Liver (tissue), 2 donors: ENCODE measurements around the gene KRTAP29-1.

Experiments used
- YY1 ChIP-seq: IDR thresholded peaks from 2 replicates; pipeline ENCODE4 v1.6.1; 2016; ENCODE audit warnings: antibody characterized with exemption, mild to moderate bottlenecking
- TF ChIP-seq, protein P1 (sequence below): fragments of 150-350 bp; IDR thresholded peaks from 2 replicates; pipeline ENCODE4 v1.5.1; 2017; ENCODE audit warnings: improper control_type of control experiment, low read depth, low read length; ENCODE audit not compliant: missing input control
- donor health status: healthy.

DNA sequence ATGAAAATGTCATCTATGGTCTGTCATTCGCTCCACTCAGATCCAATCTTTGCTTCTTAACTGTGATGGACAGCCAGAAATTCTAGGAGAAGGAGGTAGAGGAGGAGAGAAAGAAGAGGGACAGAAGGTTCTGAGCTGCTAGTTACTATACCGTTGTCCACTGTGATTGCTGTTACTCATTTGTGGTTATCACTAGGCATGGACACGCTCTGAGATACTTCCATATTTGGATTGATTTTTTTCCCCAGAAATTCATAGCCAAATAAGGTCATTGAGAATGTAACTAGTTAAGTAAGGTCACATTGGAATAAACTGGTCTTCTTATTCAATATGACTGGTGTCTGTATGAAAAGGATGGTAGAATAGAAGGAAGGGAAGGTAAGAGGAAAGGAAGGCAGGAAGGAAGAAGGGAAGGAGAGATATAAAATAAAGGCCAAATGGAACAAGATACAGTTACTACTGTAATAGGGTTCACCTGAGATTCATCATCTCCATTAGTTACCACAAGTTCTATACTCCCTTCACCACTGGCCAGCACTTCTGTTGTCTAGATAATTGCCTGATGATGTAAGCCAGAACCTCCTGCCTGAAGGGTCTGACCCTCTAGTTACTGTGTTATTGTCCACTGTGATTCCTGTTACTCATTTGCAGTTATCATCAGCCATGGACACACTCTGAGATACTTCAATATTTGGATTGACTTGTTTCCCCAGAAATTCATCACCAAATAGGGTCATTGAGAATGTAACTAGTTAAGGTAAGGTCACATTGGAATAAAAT is 24.3 kb downstream of the KRTAP29-1 start:
- TF ChIP-seq YY1, result no peak
- TF ChIP-seq, protein P1, sequence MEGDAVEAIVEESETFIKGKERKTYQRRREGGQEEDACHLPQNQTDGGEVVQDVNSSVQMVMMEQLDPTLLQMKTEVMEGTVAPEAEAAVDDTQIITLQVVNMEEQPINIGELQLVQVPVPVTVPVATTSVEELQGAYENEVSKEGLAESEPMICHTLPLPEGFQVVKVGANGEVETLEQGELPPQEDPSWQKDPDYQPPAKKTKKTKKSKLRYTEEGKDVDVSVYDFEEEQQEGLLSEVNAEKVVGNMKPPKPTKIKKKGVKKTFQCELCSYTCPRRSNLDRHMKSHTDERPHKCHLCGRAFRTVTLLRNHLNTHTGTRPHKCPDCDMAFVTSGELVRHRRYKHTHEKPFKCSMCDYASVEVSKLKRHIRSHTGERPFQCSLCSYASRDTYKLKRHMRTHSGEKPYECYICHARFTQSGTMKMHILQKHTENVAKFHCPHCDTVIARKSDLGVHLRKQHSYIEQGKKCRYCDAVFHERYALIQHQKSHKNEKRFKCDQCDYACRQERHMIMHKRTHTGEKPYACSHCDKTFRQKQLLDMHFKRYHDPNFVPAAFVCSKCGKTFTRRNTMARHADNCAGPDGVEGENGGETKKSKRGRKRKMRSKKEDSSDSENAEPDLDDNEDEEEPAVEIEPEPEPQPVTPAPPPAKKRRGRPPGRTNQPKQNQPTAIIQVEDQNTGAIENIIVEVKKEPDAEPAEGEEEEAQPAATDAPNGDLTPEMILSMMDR, result no peak
